Epithelial cell of proximal tubule (primary cell): ENCODE results near the gene GPR158. TPM values are rescaled to one million over a fixed set of nuclear protein-coding genes. Genes with fewer than 3 reads are reported as not detected.

ENCODE experiments used
- DNase-seq: peaks from one replicate; pipeline ENCODE4 v3.0.0-alpha.2; 2011; ENCODE audit warnings: low read depth
- H3K4me3 ChIP-seq: 2 replicates; pipeline ENCODE4 v1.5.1; 2011; ENCODE audit warnings: low read depth, mild to moderate bottlenecking, low read length
- total RNA-seq: library from RNA; depleted of rRNA; stranded (reverse); fragments of >200 nt; gene quantifications from 2 replicates; pipeline ENCODE4 v1.2.3, GENCODE V29; 2015
- TF ChIP-seq, protein P1 (sequence below): conservative IDR thresholded peaks from 2 replicates; pipeline ENCODE4 v1.5.1; 2012; ENCODE audit warnings: low read depth, mild to moderate bottlenecking, low read length

GPR158 gene
- total RNA-seq, 1 donor from 2014 or later, result not detected

DNA sequence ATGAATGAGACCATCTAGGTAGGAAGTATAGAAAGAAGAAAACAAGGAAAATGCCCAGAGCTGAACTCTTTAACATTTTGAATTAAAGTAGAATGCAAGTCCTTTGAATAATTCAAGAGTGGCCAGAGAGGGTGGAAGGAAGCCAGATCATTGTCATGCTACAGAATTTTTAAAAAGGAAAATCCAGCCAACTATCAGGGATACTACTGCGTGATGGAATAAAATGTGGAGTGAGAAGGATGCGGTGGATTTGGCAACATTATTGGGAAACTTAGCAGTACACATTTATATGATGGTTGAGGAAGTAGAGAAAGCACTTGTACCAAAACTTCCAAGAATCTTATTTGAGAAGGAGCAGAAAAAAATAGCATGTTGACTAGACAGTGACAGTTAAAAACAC, 261.6 kb downstream of the GPR158 start:
- DNase-seq, result no peak
- TF ChIP-seq, protein P1, sequence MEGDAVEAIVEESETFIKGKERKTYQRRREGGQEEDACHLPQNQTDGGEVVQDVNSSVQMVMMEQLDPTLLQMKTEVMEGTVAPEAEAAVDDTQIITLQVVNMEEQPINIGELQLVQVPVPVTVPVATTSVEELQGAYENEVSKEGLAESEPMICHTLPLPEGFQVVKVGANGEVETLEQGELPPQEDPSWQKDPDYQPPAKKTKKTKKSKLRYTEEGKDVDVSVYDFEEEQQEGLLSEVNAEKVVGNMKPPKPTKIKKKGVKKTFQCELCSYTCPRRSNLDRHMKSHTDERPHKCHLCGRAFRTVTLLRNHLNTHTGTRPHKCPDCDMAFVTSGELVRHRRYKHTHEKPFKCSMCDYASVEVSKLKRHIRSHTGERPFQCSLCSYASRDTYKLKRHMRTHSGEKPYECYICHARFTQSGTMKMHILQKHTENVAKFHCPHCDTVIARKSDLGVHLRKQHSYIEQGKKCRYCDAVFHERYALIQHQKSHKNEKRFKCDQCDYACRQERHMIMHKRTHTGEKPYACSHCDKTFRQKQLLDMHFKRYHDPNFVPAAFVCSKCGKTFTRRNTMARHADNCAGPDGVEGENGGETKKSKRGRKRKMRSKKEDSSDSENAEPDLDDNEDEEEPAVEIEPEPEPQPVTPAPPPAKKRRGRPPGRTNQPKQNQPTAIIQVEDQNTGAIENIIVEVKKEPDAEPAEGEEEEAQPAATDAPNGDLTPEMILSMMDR, result no peak

DNA sequence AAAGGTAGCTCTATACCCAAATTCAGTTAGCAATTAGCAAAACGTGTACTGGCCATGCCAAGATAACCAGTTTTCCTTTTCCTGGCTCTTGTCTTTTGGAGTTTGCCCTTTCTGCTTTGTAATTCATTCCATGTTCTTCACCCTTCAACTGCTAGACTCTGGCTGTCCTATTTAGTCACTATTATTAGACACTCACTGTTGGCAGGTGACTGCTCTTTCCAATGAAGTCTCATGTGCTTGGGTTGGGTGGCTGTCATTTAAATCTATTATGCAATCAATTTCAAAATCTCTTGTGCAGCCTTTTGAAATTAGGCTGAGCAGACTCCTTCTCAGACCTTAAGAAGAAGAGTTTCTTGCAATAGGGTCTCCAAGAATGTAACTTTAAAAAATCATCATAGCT, 266.5 kb downstream of the GPR158 start:
- H3K4me3 ChIP-seq, result no peak overlapping the region
- DNase-seq, result no peak
- TF ChIP-seq, protein P1, result no peak

More for the DNA sequence above, 261.6 kb downstream of the GPR158 start:
- no peak overlapping the region for H3K4me3 ChIP-seq

DNA sequence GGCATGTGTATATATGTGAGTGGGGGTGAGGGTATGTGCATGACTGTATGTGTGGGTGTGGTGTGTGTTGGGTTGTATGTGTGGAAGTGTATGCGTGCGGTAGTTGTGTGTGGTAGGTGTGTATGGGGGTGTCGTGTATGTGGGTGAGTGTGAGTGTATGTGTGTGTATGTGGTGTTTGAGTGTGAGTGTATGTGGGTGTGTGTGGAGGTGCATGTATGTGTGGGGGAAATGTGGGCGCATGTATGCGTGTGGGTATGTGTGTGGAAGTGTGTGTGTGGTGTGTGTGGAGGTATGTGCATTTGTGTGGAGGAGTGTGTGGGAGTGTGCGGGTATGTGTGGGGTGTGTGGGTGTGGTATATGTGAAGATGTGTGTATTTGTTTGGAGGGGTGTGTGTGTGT, 269.5 kb downstream of the GPR158 start:
- no peak for DNase-seq
- TF ChIP-seq, protein P1, result no peak
- no peak overlapping the region for H3K4me3 ChIP-seq

DNA sequence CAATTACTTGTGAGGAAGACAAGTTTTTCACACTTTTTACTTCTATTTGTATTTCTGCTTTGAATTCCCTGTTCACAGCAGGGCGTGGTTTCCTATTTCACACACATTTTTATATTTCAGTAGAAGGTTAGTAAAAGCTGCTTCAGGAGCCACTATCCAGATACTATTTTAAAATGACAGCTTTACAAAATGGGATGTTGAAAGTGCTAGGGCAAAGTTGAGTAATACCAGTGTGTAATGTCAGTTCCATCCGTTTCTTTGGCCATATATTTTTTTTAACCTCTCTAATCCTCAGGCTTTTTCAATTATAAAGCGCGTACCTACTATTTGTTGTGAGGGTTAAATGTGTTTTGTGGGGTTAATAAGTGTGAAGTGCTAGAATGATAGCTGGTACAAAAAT, 276.6 kb downstream of the GPR158 start:
- no peak for DNase-seq
- TF ChIP-seq, protein P1, result no peak

DNA sequence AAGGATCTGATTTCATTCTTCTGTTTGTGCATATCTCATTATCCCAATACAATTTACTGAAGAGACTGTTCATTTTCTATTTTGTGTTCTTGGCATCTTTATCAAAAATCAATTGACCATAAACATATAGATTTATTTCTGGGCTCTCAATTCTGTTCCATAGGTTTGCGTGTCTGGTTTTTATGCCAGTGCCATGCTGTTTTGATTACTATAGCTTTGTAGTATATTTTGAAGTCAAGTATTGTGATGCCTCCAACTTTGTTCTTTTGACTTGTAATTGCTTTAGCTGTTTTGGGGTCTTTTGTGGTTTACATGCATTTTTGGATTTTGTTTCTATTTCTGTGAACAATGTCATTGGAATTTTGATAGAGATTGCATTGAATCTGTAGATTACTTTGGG, 278.8 kb downstream of the GPR158 start:
- TF ChIP-seq, protein P1, result no peak
- H3K4me3 ChIP-seq, result no peak overlapping the region
- no peak for DNase-seq

More for the DNA sequence above, 276.6 kb downstream of the GPR158 start:
- H3K4me3 ChIP-seq, result no peak overlapping the region

DNA sequence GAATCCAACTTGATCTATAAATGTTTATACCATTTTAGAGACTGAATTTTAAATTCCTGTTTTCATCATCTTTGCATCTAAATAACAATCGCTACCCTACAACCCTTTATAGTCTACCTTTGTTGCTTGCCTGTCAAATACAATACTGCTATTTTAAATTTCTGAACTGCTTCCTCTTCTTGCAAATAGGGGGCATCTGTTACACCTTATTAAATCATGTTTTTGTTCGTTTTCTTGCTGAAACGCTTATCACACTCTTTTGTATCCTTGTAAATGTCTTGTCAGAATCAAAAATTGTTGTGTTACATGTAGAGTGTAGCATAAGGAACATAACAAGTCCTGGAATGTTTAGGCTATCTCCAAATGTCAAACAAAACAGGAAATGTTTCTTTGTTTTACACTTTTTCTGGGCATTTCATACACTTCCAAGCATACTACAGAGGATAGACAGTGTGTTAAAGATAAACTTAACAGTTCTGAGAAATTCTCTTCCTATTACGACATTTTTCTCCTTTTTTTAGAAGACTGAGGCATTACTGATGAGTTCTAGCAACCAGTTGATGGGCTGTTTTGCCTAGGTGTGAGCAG, 281.3 kb downstream of the GPR158 start:
- no peak for DNase-seq
- TF ChIP-seq, protein P1, result no peak
- H3K4me3 ChIP-seq, result no peak overlapping the region

DNA sequence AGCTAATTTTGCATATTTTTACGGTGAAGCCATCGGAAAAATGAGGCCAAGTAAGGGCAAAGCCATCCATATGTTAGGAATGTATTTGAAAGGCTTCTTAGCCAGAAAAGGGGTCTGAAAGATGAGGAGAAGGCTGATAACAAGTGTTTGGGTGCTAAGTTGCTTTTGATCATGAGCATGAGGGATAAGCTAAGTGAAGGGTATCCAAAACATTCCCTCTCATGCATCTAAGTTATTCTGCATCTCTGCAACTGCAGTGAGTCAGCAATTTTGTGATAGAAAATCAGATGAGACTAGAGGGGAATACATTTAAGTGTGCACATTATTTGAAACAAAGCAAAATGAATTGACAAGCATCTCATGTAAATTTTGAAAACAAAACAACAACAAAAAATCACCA, 282.8 kb downstream of the GPR158 start:
- H3K4me3 ChIP-seq, result no peak overlapping the region
- DNase-seq, result no peak
- TF ChIP-seq, protein P1, result no peak
